Esophagus muscularis mucosa (tissue), 3 donors: ENCODE results near the gene WASHC3.

ENCODE experiments used
- CTCF ChIP-seq, 3 experiments: fragments of 200-600 bp in 2 of 3; fragments of 450-650 bp in 1 of 3; sonication (generic) in 2 of 3; IDR thresholded peaks; one replicate each; pipeline ENCODE4 v1.5.1; 2017 to 2019; ENCODE audit warnings: antibody characterized with exemption in 3 of 3, mild to moderate bottlenecking in 2 of 3, moderate library complexity in 1 of 3
- POLR2A ChIP-seq: fragments of 450-650 bp; IDR thresholded peaks from one replicate; pipeline ENCODE4 v1.6.1; 2017; ENCODE audit warnings: antibody characterized with exemption, moderate library complexity, mild to moderate bottlenecking, low read depth

- TF ChIP-seq CTCF (IDR thresholded peaks at IDR 0.05) (no peak), POLR2A (no peak)
Observed at GRCh38 chr12:101968770-101969169, 93.0 kb downstream of the WASHC3 start.
